ENCODE results near the gene ARHGAP4.

The ARHGAP4 gene

DNA sequence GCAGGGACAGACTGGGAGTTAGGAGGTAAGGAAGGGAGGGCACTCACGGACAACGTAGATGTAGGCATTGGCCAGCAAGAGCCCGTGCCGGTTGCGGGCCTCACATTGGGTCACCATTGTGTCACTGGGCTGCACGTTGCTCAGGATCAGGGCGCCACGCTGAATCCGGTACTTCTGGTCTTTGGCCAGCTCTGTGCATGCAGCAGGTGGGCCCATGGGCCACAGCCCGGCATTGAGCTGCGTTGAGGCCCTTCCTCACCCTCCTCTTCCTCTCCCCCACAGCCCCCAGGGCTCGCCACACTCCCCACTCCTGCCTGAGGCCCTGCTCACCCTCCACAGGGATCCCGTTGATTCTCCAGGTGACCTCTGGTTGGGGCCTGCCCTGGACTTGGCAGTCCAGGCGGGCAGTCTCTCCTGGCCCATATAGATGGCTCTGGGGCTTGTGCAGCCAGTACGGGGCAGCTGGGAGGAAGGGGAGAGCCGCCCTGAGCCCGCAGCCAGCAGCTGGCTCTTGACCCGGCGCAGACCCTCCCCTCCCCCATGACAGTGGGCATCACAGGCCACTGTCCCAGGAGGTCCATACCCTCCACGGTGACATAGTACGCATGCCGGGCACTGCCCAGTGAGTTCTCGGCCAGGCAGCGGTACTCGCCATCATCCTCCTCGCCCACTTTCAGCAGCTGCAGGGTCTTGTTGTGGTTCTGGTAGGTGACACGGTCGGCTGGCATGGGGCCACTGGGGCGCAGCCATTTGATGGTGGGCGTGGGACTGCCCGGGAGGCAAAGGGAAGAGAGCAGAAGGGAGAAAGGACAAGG is 56.4 kb downstream of the ARHGAP4 start:
- no peak overlapping the region for H3K4me3 ChIP-seq (ENCODE audit: low read depth, low read length)

- H3K4me3 ChIP-seq (ENCODE audit: low read depth, low read length), result no peak overlapping the region
These were observed 57.2 kb downstream of the ARHGAP4 start for GRCh38 chrX:153868576-153869472.

DNA sequence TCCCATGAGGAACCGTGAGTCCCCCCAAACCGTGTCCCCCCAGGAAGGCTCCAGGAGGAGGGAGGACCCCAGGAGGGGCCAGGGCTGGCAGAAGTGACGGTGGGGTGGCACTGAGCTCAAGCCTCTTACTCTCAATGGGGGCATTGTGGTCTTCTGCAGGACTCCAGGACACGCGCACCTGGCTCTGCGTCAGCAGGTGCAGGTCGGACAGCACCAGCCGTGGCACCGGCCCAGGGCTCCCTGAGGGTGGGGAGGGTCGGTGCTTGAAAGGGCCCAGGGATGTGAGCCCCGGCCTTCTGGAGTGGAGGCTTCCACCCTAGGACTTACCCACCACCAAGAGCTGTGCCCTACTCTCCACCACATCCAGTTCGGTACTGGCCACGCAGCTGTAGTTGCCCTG is 58.4 kb downstream of the ARHGAP4 start:
- H3K4me3 ChIP-seq (ENCODE audit: low read depth, low read length), result no peak overlapping the region

DNA sequence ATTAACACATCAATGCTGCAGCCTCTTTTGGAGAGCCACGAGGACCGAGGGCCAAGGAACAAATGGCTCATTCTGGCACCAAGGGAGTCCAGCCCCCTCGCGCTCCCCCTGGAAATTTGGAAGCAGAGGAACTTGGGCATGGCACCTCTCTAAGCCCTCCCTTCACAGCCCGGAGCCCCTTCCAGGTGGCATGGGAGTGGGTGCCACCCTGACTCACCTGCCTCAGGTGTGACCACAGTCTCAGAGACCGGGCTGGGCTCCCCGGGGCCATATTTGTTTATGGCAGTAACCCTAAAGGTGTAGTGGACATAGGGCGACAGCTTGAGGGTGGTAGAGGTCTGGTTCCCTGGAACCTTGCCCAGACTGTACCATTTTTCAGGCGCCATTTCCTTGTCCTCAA is 58.9 kb downstream of the ARHGAP4 start:
- H3K4me3 ChIP-seq (ENCODE audit: low read depth, low read length), result no peak overlapping the region

- H3K4me3 ChIP-seq (ENCODE audit: low read depth, low read length), result no peak overlapping the region
These were observed 59.6 kb downstream of the ARHGAP4 start for GRCh38 chrX:153866302-153867019.

- no peak overlapping the region for H3K4me3 ChIP-seq (ENCODE audit: low read depth, low read length)
These were observed 60.4 kb downstream of the ARHGAP4 start for GRCh38 chrX:153865685-153866084.

GRCh38 chrX:153865321-153865580 is 60.8 kb downstream of the ARHGAP4 start:
- no peak overlapping the region for H3K4me3 ChIP-seq (ENCODE audit: low read depth, low read length)

DNA sequence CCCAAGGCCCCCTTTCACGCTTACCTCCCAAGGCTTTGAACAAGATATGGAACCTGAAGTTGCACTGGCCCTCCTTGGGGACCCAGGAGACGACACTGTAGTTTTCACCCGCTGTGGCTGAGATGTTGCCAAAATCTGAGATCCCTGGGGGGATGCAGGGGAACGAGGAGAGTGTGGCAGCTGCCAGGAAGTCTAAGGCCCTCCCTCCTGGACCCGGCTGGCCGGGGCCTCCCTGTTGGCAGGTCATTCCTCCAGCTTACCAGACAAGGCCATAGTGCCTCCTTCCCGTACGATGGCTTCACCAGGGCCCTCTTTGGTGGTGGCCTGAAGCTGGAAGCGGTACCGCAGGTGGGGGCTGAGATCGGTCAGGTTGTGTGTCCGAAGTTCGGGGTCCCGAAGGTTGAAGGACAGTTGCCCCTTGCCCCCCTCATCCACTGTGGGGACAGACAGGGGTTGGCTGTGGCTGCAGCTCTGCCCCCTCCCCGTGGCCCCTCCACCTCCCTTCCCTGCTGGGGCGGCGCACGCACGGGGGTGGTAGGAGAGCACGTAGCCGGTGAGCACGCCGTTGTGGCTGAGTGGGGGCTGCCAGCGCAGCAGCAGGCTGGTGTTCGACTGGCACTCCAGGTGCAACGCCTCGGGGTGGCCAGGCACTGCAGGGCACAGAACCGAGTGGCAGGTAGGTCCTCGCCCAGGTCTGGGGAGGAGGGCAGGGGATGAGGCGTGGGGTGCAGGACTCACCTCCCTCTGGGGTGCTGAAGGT is 61.3 kb downstream of the ARHGAP4 start:
- H3K4me3 ChIP-seq (ENCODE audit: low read depth, low read length), result no peak overlapping the region

GRCh38 chrX:153864101-153864500 is 62.0 kb downstream of the ARHGAP4 start:
- no peak overlapping the region for H3K4me3 ChIP-seq (ENCODE audit: low read depth, low read length)

- no peak overlapping the region for H3K4me3 ChIP-seq (ENCODE audit: low read depth, low read length)
These were observed 62.6 kb downstream of the ARHGAP4 start for GRCh38 chrX:153863251-153863991.

DNA sequence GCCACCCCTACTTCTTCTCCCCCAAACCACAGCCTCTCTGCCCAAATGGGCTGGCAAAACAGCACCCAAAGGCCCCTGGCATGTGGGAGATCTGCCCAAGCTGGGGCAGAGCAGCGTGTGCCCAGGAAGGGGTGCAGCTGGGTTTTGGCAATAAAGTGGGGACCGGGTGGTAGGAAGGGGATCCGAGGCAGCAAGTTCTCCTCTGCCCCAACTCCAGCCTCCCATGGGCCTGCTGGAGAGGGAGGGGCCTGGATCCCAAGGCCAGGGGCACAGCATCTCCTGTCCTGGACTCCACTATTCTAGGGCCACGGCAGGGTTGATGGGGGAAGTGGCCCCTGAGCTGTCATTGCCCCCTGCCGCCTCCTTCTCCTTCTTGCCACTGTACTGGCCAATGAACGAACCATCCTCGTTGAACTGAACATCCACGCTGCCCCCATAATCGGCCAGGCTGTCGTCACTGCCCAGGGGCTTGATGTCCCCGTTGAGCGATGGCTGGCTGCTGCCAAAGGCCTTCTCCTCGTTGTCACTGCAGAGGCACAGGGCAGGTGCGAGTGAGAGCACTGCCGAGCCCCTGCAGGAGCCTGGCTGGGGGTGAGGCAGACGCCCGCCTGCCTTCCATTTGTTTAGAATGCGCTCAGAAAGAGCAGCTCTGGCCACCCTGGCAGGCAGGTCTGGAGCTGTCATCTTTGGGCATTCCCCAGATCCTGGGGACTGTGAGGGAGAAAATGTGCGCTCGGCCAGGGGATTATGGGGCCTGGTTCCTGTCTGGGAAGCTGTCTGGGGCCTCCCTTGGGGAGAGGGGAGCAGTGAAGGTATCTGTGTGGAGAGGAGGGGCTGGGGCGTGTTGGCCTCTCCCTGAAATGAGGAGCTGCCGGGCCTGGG is 63.5 kb downstream of the ARHGAP4 start:
- H3K4me3 ChIP-seq (ENCODE audit: low read depth, low read length), result no peak overlapping the region

DNA sequence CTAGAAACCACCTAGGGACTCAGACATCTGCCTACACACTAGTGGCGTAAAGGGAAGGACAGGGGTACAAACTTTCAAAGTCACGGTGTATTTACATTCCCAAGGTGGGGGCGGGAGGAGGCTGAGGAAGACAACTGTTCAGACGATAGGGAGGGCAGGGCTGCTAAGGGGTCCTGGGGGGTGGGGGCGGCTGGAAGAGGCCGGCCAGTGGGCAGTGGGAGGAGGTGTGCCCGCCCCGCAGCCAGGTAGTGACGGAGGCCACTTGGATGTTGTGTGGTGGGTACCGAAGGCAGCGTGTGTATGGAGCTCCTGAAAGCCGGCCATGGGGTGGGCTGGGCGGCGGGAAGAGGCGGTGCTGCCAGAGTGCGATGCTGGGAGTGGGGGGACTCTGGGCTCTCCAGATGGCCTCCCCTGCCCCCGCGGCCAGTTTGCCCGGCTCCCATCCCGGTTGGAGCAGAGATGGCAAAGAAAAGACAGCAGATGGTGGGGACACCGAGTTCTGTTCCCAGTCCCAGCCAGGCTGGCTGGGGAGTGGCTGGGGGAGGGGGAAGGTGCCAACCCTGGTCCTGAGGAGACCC is 64.2 kb downstream of the ARHGAP4 start:
- no peak overlapping the region for H3K4me3 ChIP-seq (ENCODE audit: low read depth, low read length)

DNA sequence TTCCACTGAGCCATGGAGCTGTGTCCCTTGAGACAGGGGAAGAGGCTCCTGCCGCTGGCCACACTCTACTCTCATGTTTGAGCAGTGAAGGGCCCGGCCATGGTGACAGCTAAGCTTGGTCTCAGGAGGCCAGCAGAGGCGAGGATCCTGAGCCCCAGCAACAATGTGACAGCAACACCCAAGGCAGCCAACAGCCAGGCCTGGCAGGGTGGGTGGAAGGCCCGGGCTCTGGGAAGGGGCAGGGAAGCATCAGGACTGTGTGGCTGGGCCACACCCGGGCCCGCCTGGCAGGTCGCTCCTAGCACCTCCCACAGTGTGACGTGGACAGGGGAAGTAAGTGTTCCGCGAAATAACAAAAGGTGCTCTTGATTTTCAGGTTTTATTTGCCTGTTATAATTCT is 64.9 kb downstream of the ARHGAP4 start:
- no peak overlapping the region for H3K4me3 ChIP-seq (ENCODE audit: low read depth, low read length)
